Measurements from ENCODE around the gene IL1B.

IL1B gene

GRCh38 chr2:112876257-112876970, 39.8 kb upstream of the IL1B start:
- Mint-ChIP-seq H3K27ac (no peak overlapping the region), H3K36me3 (ENCODE audit: low read depth) (no peaks in the 10 kb centered on the region), H3K27me3 (ENCODE audit: low read depth) (peaks cover 28% of the 10 kb centered on the region), H3K4me1 (no peaks in the 10 kb centered on the region), H3K4me3 (no peak overlapping the region), H3K9me3 (no peaks in the 10 kb centered on the region)
- no peak for TF ChIP-seq CTCF (IDR thresholded peaks at IDR 0.05; ENCODE audit: unreplicated experiment in 3 of 3)

GRCh38 chr2:112870841-112871835, 34.6 kb upstream of the IL1B start:
- H3K4me3 Mint-ChIP-seq = no peak overlapping the region
- peaks cover 14% of the 10 kb centered on the region for H3K27me3 Mint-ChIP-seq (ENCODE audit: low read depth)
- peaks cover 6% of the 10 kb centered on the region for H3K9me3 Mint-ChIP-seq
- no peak for TF ChIP-seq CTCF (IDR thresholded peaks at IDR 0.05; ENCODE audit: unreplicated experiment in 3 of 3)
- no peak overlapping the region for H3K27ac Mint-ChIP-seq
- no peaks in the 10 kb centered on the region for H3K36me3 Mint-ChIP-seq (ENCODE audit: low read depth)
- peaks cover 4% of the 10 kb centered on the region for H3K4me1 Mint-ChIP-seq

- Mint-ChIP-seq H3K9me3 (peaks cover 15% of the 10 kb centered on the region), H3K27ac (no peak overlapping the region), H3K27me3 (ENCODE audit: low read depth) (peaks cover 13% of the 10 kb centered on the region), H3K4me3 (no peak overlapping the region), H3K4me1 (peaks cover 4% of the 10 kb centered on the region), H3K36me3 (ENCODE audit: low read depth) (peaks cover 4% of the 10 kb centered on the region)
- TF ChIP-seq CTCF (IDR thresholded peaks at IDR 0.05; ENCODE audit: unreplicated experiment in 3 of 3) = no peak
Measured at GRCh38 chr2:112869258-112869842, 32.8 kb upstream of the IL1B start.

GRCh38 chr2:112867701-112868631, 31.4 kb upstream of the IL1B start:
- TF ChIP-seq CTCF (IDR thresholded peaks at IDR 0.05; ENCODE audit: unreplicated experiment in 3 of 3) = no peak

GRCh38 chr2:112866128-112866835, 29.7 kb upstream of the IL1B start:
- H3K4me1 Mint-ChIP-seq = peaks cover 4% of the 10 kb centered on the region
- no peaks in the 10 kb centered on the region for H3K27me3 Mint-ChIP-seq (ENCODE audit: low read depth)
- no peak overlapping the region for H3K4me3 Mint-ChIP-seq
- peaks cover 31% of the 10 kb centered on the region for H3K9me3 Mint-ChIP-seq
- no peak overlapping the region for H3K27ac Mint-ChIP-seq
- H3K36me3 Mint-ChIP-seq (ENCODE audit: low read depth) = peaks cover 4% of the 10 kb centered on the region
- TF ChIP-seq CTCF (IDR thresholded peaks at IDR 0.05; ENCODE audit: unreplicated experiment in 3 of 3) = no peak

More at GRCh38 chr2:112867701-112868631, 31.4 kb upstream of the IL1B start:
- no peak overlapping the region for H3K27ac Mint-ChIP-seq
- peaks cover 27% of the 10 kb centered on the region for H3K9me3 Mint-ChIP-seq
- H3K4me1 Mint-ChIP-seq = peaks cover 4% of the 10 kb centered on the region
- peaks cover 4% of the 10 kb centered on the region for H3K36me3 Mint-ChIP-seq (ENCODE audit: low read depth)
- H3K4me3 Mint-ChIP-seq = no peak overlapping the region
- peaks cover 4% of the 10 kb centered on the region for H3K27me3 Mint-ChIP-seq (ENCODE audit: low read depth)
